T-cell (primary cell): ENCODE data around the gene CD14. TPM values are rescaled to one million over a fixed set of nuclear protein-coding genes. Genes with fewer than 3 reads are reported as not detected.

Source experiments
- ATAC-seq, 4 experiments: fragments of 200-7000 bp in 3 of 4; fragments of 150-1000 bp in 1 of 4; cut with Tn5 transposase; replicated peaks in 1 of 4; 1 replicate in 3 of 4; 2 replicates in 1 of 4; pipeline ENCODE4 v1.10.0; 2021; ENCODE audit warnings: moderate library complexity in 3 of 4, mild to moderate bottlenecking in 2 of 4, moderate number of reproducible peaks in 1 of 4
- CTCF ChIA-PET, 2 donors: fragments of 300-600 bp; sonication (Branson Sonifier 250); formaldehyde crosslinking; loops; one replicate each; lab custom pipeline; 2022; ENCODE audit warnings: antibody characterized with exemption in 2 of 2; lab: Charles Lee
- POLR2A ChIA-PET, 2 donors: fragments of 300-600 bp; sonication (Branson Sonifier 250); formaldehyde crosslinking; loops; one replicate each; lab custom pipeline; 2022; ENCODE audit warnings: antibody characterized with exemption in 2 of 2; lab: Charles Lee
- DNase-seq, 35 experiments: peaks; one replicate each; pipeline versions ENCODE4 v3.0.0 to v3.0.0-alpha.2; 2013 to 2023
- H3K27ac ChIP-seq: one replicate; pipeline ENCODE4 v1.5.1; 2013; ENCODE audit warnings: low read length
- H3K27me3 ChIP-seq, 2 experiments: replicated peaks in 1 of 2; 1 replicate in 1 of 2; 2 replicates in 1 of 2; pipeline versions ENCODE4 v1.6.1 to v1.7.0; 2013; ENCODE audit warnings: low read length in 1 of 2, mixed read lengths in 1 of 2; ENCODE audit not compliant: control insufficient read depth in 2 of 2, insufficient read depth in 2 of 2; ENCODE audit errors: extremely low read depth in 1 of 2
- H3K36me3 ChIP-seq, 2 donors: 1 replicate in 1 of 2; 2 replicates in 1 of 2; pipeline versions ENCODE4 v1.6.1 to v1.7.0; 2013; ENCODE audit warnings: low read length in 1 of 2; ENCODE audit not compliant: control insufficient read depth in 2 of 2, insufficient read depth in 1 of 2; ENCODE audit errors: extremely low read depth in 1 of 2
- H3K4me1 ChIP-seq, 2 experiments: 1 replicate in 1 of 2; 2 replicates in 1 of 2; pipeline versions ENCODE4 v1.6.1 to v1.7.0; 2013; ENCODE audit warnings: low read length in 2 of 2, mixed read lengths in 1 of 2; ENCODE audit not compliant: insufficient read depth in 2 of 2, control insufficient read depth in 1 of 2; ENCODE audit errors: extremely low read depth in 1 of 2
- H3K4me3 ChIP-seq, 2 donors: 1 replicate in 1 of 2; 2 replicates in 1 of 2; pipeline versions ENCODE4 v1.5.1 to v1.7.0; 2013; ENCODE audit warnings: mild to moderate bottlenecking in 2 of 2, low read length in 1 of 2, moderate library complexity in 1 of 2; ENCODE audit not compliant: control insufficient read depth in 1 of 2; ENCODE audit errors: extremely low read depth in 1 of 2
- H3K9me3 ChIP-seq: 2 replicates; pipeline ENCODE4 v1.7.0; 2013
- H3K27ac Mint-ChIP-seq, 2 donors: one replicate each; pipeline ENCODE4 v1.8.0; 2020 to 2021; ENCODE audit warnings: mild to moderate bottlenecking in 2 of 2, mixed read lengths in 2 of 2
- H3K27me3 Mint-ChIP-seq, 2 donors: one replicate each; pipeline ENCODE4 v1.8.0; 2021 to 2022; ENCODE audit warnings: mixed read lengths in 2 of 2
- H3K36me3 Mint-ChIP-seq: one replicate; pipeline ENCODE4 v1.8.0; 2021; ENCODE audit warnings: mixed read lengths
- H3K4me1 Mint-ChIP-seq, 3 donors: one replicate each; pipeline ENCODE4 v1.8.0; 2020 to 2022; ENCODE audit warnings: mixed read lengths in 3 of 3, mild to moderate bottlenecking in 1 of 3
- H3K4me3 Mint-ChIP-seq, 3 donors: one replicate each; pipeline ENCODE4 v1.8.0; 2020 to 2022; ENCODE audit warnings: mild to moderate bottlenecking in 3 of 3, mixed read lengths in 3 of 3, moderate library complexity in 3 of 3
- H3K9me3 Mint-ChIP-seq, 3 donors: one replicate each; pipeline ENCODE4 v1.8.0; 2020 to 2022; ENCODE audit warnings: mixed read lengths in 3 of 3
- WGBS: methylation state at CpG from one replicate; pipeline ENCODE4 v1.1.5; 2013; ENCODE audit warnings: missing lambda C conversion rate; ENCODE audit not compliant: insufficient coverage; 5-methylcytosine and 5-hydroxymethylcytosine counted together
- total RNA-seq, 35 experiments: library from RNA in 6 of 35; stranded (reverse) in 6 of 35; fragments of 120-200 nt in 1 of 35; gene quantifications; one replicate each; pipeline versions ENCODE4 v1.2.1 to v1.2.4 and lab custom pipeline; 2013 to 2026

Gene CD14
- total RNA-seq, 5 donors from 2014 or later (not counting 1 experiment from before 2014, with no cell fraction given) = 0.70 to 1.8 (median 1.3) TPM

GRCh38 chr5:140632366-140633020 is 482 bp downstream of the CD14 start:
- Mint-ChIP-seq H3K9me3 (peaks cover 0 to 4% (median 0%) of the 10 kb centered on the region in 3 donors), H3K4me3 (peak overlapping the region; percentile 78 to 88 (median 88)), H3K4me1 (peaks cover 19 to 31% (median 25%) of the 10 kb centered on the region in 3 donors), H3K36me3 (no peaks in the 10 kb centered on the region), H3K27me3 (peaks cover 0 to 6% of the 10 kb centered on the region in 2 donors), H3K27ac (peak overlapping the region; percentile 71 to 87)
- H3K27ac ChIP-seq = peak overlapping the region; percentile 10
- WGBS = under 1% methylated on average over 50 of the region's 51 CpGs
- POLR2A ChIA-PET = interaction anchor here in 1 of 2 donors (1.6 kb wide), 1 partner anchor 15 kb away, joined by 6 read pairs; the partner anchor contains the start of genes IK and NDUFA2
- peak; percentile 87 to 88 (median 88) for ATAC-seq
- peaks cover 0 to 19% of the 10 kb centered on the region in 2 experiments for H3K4me1 ChIP-seq
- no peaks in the 10 kb centered on the region for H3K9me3 ChIP-seq
- H3K4me3 ChIP-seq = peak overlapping the region; percentile 63 to 84
- peak; percentile 20 to 67 (median 38) for DNase-seq
- H3K36me3 ChIP-seq = no peaks in the 10 kb centered on the region
- CTCF ChIA-PET = interaction anchor here (0.8 to 0.9 kb wide), 3 partner anchors 15 to 259 kb away, joined by 3 to 5 read pairs (median 4); partner anchors contain the start of gene IK (in 1 of the 2)
- peaks cover 0 to 14% of the 10 kb centered on the region in 2 experiments for H3K27me3 ChIP-seq

- H3K27me3 Mint-ChIP-seq = peaks cover 0 to 7% of the 10 kb centered on the region in 2 donors
- no peak overlapping the region for H3K27ac ChIP-seq
- no peaks in the 10 kb centered on the region for H3K9me3 ChIP-seq
- peak overlapping the region; percentile 63 to 84 for H3K4me3 ChIP-seq
- no peaks in the 10 kb centered on the region for H3K36me3 Mint-ChIP-seq
- ChIA-PET CTCF (interaction anchor here in 1 of 2 donors (0.9 kb wide), 1 partner anchor 258 kb away, joined by 3 read pairs; no protein-coding TSS in a partner anchor), POLR2A (interaction anchor here in 1 of 2 donors (1.6 kb wide), 1 partner anchor 15 kb away, joined by 6 read pairs; the partner anchor contains the start of genes IK and NDUFA2)
- peaks cover 0 to 14% of the 10 kb centered on the region in 2 experiments for H3K27me3 ChIP-seq
- peak in 30 of 35 experiments; percentile 7 to 56 (median 32) for DNase-seq
- peak; percentile 76 to 78 (median 76) for ATAC-seq
- peak overlapping the region; percentile 78 to 88 (median 88) for H3K4me3 Mint-ChIP-seq
- H3K27ac Mint-ChIP-seq = peak overlapping the region; percentile 71 to 87
- peaks cover 0 to 19% of the 10 kb centered on the region in 2 experiments for H3K4me1 ChIP-seq
- H3K4me1 Mint-ChIP-seq = peaks cover 19 to 31% (median 24%) of the 10 kb centered on the region in 3 donors
- WGBS = 22% methylated on average over 36 of the region's 36 CpGs
- H3K36me3 ChIP-seq = no peaks in the 10 kb centered on the region
- peaks cover 0 to 4% (median 0%) of the 10 kb centered on the region in 3 donors for H3K9me3 Mint-ChIP-seq
These were observed 1.1 kb downstream of the CD14 start for GRCh38 chr5:140631831-140632365.

- Histone ChIP-seq H3K9me3 (no peaks in the 10 kb centered on the region), H3K27me3 (peaks cover 0 to 14% of the 10 kb centered on the region in 2 experiments), H3K4me3 (no peak overlapping the region), H3K27ac (no peak overlapping the region), H3K36me3 (no peaks in the 10 kb centered on the region), H3K4me1 (peaks cover 0 to 19% of the 10 kb centered on the region in 2 experiments)
- ATAC-seq (no peak), DNase-seq (peak in 1 of 35 experiments; percentile 11)
- ChIA-PET POLR2A (interaction anchor here in 1 of 2 donors (0.5 kb wide), 1 partner anchor 247 kb away, joined by 3 read pairs; no protein-coding TSS in a partner anchor), CTCF (no interaction called here)
- peak overlapping the region in 1 of 2 donors; percentile 21 for H3K27ac Mint-ChIP-seq
- no peaks in the 10 kb centered on the region for H3K36me3 Mint-ChIP-seq
- peaks cover 19 to 31% (median 23%) of the 10 kb centered on the region in 3 donors for H3K4me1 Mint-ChIP-seq
- peaks cover 0 to 7% of the 10 kb centered on the region in 2 donors for H3K27me3 Mint-ChIP-seq
- H3K9me3 Mint-ChIP-seq = peaks cover 0 to 4% (median 0%) of the 10 kb centered on the region in 3 donors
- H3K4me3 Mint-ChIP-seq = peak overlapping the region in 2 of 3 donors; percentile 61 to 88
- WGBS = 100% methylated on average over 2 of the region's 4 CpGs
These were observed 1.9 kb downstream of the CD14 start for GRCh38 chr5:140631036-140631417.

GRCh38 chr5:140630292-140631035 is 2.5 kb downstream of the CD14 start:
- Mint-ChIP-seq H3K4me3 (peak overlapping the region in 1 of 3 donors; percentile 88), H3K27me3 (peaks cover 0 to 7% of the 10 kb centered on the region in 2 donors), H3K4me1 (peaks cover 19 to 31% (median 23%) of the 10 kb centered on the region in 3 donors), H3K9me3 (peaks cover 0 to 4% (median 0%) of the 10 kb centered on the region in 3 donors), H3K36me3 (no peaks in the 10 kb centered on the region), H3K27ac (no peak overlapping the region)
- WGBS = 60% methylated on average over 1 of the region's 2 CpGs
- CTCF ChIA-PET = interaction anchor here in 1 of 2 donors (0.8 kb wide), 1 partner anchor 17 kb away, joined by 3 read pairs; the partner anchor contains the start of gene IK
- DNase-seq = no peak
- peaks cover 0 to 14% of the 10 kb centered on the region in 2 experiments for H3K27me3 ChIP-seq
- H3K4me1 ChIP-seq = peaks cover 0 to 19% of the 10 kb centered on the region in 2 experiments
- ATAC-seq = no peak
- H3K27ac ChIP-seq = no peak overlapping the region
- POLR2A ChIA-PET = interaction anchor here in 1 of 2 donors (0.5 to 0.6 kb wide), 3 partner anchors 78 to 1290 kb away, joined by 3 to 4 read pairs (median 3); no protein-coding TSS in a partner anchor
- H3K36me3 ChIP-seq = no peaks in the 10 kb centered on the region
- H3K4me3 ChIP-seq = no peak overlapping the region
- no peaks in the 10 kb centered on the region for H3K9me3 ChIP-seq

- DNase-seq = no peak
- no peaks in the 10 kb centered on the region for H3K9me3 ChIP-seq
- no peak overlapping the region for H3K27ac ChIP-seq
- WGBS = no CpG with 5 or more reads among the region's 1 CpG
- H3K27ac Mint-ChIP-seq = no peak overlapping the region
- H3K36me3 Mint-ChIP-seq = no peaks in the 10 kb centered on the region
- ChIA-PET CTCF (no interaction called here), POLR2A (no interaction called here)
- H3K4me1 ChIP-seq = peaks cover 0 to 19% of the 10 kb centered on the region in 2 experiments
- H3K27me3 Mint-ChIP-seq = peaks cover 0 to 7% of the 10 kb centered on the region in 2 donors
- ATAC-seq = no peak
- H3K4me1 Mint-ChIP-seq = peaks cover 14 to 21% (median 18%) of the 10 kb centered on the region in 3 donors
- no peaks in the 10 kb centered on the region for H3K36me3 ChIP-seq
- peaks cover 0 to 4% (median 0%) of the 10 kb centered on the region in 3 donors for H3K9me3 Mint-ChIP-seq
- no peak overlapping the region for H3K4me3 ChIP-seq
- peaks cover 0 to 14% of the 10 kb centered on the region in 2 experiments for H3K27me3 ChIP-seq
- H3K4me3 Mint-ChIP-seq = no peak overlapping the region
These were observed 4.3 kb downstream of the CD14 start for GRCh38 chr5:140628711-140629110.
